A549 (cell line): ENCODE data around the gene FBXL7.

Source experiments
- BHLHE40 ChIP-seq: IDR thresholded peaks from 2 replicates; pipeline ENCODE4 v1.6.1; 2012; ENCODE audit warnings: low read depth, low read length, inconsistent platforms
- CBX8 ChIP-seq: fragments of 200-600 bp; sonication (generic); IDR thresholded peaks from 2 replicates; pipeline ENCODE4 v1.6.1; 2016
- CHD2 ChIP-seq: fragments of 150-350 bp; IDR thresholded peaks from 2 replicates; pipeline ENCODE4 v1.6.1; 2014; ENCODE audit warnings: low read length; ENCODE audit not compliant: partially characterized antibody
- EP300 ChIP-seq, 2 experiments: fragments of >200 bp; sonication (Bioruptor Twin); formaldehyde crosslinking; IDR thresholded peaks; 2 replicates in 1 of 2; 3 replicates in 1 of 2; pipeline ENCODE4 v1.6.1; 2016 to 2017
- JUNB ChIP-seq: fragments of >200 bp; sonication (Bioruptor Twin); formaldehyde crosslinking; IDR thresholded peaks from 2 replicates; pipeline ENCODE4 v1.6.1; 2016
- MAX ChIP-seq: IDR thresholded peaks from 2 replicates; pipeline ENCODE4 v1.6.1; 2012
- NR3C1 ChIP-seq: fragments of >200 bp; sonication (Bioruptor Twin); formaldehyde crosslinking; IDR thresholded peaks from 3 replicates; pipeline ENCODE4 v1.6.1; 2017
- POLR2A ChIP-seq: IDR thresholded peaks from 2 replicates; pipeline ENCODE4 v1.6.1; 2012; ENCODE audit warnings: mild to moderate bottlenecking, low read length
- POLR2AphosphoS2 ChIP-seq: conservative IDR thresholded peaks from 2 replicates; pipeline ENCODE4 v1.6.1; 2012; ENCODE audit warnings: low read length, improper control_type of control experiment, inconsistent platforms
- RAD21 ChIP-seq, 2 experiments: fragments of >200 bp in 1 of 2; sonication (Bioruptor Twin) in 1 of 2; formaldehyde crosslinking in 1 of 2; IDR thresholded peaks in 1 of 2; conservative IDR thresholded peaks in 1 of 2; 2 replicates in 1 of 2; 3 replicates in 1 of 2; pipeline ENCODE4 v1.6.1; 2012 to 2018; ENCODE audit warnings: inconsistent platforms in 1 of 2
- RNF2 ChIP-seq: fragments of 200-600 bp; sonication (generic); IDR thresholded peaks from 2 replicates; pipeline ENCODE4 v1.6.1; 2016; ENCODE audit warnings: low read depth, mild to moderate bottlenecking, antibody characterized with exemption, moderate library complexity, borderline replicate concordance
- SMC3 ChIP-seq: fragments of >200 bp; sonication (Bioruptor Twin); formaldehyde crosslinking; IDR thresholded peaks from 3 replicates; pipeline ENCODE4 v1.6.1; 2018; ENCODE audit warnings: inconsistent platforms
- TF ChIP-seq, protein P1 (sequence below): fragments of >200 bp; sonication (Bioruptor Twin); formaldehyde crosslinking; IDR thresholded peaks from 3 replicates; pipeline ENCODE4 v1.5.1; 2016
- TF ChIP-seq, protein P2 (sequence below): fragments of 450-650 bp; IDR thresholded peaks from 2 replicates; pipeline ENCODE4 v1.6.1; 2014; ENCODE audit warnings: antibody characterized with exemption

DNA sequence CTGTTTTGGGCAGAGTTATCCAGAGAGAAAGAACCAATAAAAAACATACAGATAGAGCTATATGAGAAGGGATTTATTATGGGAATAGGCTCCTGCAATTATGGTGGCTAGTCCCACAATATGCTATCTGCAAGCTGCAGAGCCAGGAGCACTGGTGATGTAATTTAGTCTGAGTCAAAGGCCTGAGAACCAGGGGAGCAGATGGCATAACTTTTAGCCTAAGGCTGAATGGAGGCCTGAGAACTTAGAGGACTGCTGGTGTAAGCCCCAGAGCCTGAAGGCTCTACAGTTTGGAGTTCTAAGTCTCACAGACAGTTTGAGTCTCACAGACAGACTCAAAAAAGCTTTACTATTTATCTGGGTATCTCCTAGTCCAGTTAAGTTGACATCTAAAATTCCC lies 263.8 kb downstream of the FBXL7 start:
- TF ChIP-seq POLR2A (no peak), NR3C1 (no peak), RAD21 (conservative IDR thresholded peaks at IDR 0.05 in 1 of 2, IDR thresholded peaks at IDR 0.05 in 1 of 2) (no peak), CHD2 (no peak), RNF2 (no peak), MAX (no peak), POLR2AphosphoS2 (no peak), CBX8 (no peak), BHLHE40 (no peak), EP300 (IDR thresholded peaks at IDR 0.05) (no peak), JUNB (no peak), SMC3 (no peak)
- TF ChIP-seq, protein P1, sequence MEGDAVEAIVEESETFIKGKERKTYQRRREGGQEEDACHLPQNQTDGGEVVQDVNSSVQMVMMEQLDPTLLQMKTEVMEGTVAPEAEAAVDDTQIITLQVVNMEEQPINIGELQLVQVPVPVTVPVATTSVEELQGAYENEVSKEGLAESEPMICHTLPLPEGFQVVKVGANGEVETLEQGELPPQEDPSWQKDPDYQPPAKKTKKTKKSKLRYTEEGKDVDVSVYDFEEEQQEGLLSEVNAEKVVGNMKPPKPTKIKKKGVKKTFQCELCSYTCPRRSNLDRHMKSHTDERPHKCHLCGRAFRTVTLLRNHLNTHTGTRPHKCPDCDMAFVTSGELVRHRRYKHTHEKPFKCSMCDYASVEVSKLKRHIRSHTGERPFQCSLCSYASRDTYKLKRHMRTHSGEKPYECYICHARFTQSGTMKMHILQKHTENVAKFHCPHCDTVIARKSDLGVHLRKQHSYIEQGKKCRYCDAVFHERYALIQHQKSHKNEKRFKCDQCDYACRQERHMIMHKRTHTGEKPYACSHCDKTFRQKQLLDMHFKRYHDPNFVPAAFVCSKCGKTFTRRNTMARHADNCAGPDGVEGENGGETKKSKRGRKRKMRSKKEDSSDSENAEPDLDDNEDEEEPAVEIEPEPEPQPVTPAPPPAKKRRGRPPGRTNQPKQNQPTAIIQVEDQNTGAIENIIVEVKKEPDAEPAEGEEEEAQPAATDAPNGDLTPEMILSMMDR, result no peak
- TF ChIP-seq, protein P2, sequence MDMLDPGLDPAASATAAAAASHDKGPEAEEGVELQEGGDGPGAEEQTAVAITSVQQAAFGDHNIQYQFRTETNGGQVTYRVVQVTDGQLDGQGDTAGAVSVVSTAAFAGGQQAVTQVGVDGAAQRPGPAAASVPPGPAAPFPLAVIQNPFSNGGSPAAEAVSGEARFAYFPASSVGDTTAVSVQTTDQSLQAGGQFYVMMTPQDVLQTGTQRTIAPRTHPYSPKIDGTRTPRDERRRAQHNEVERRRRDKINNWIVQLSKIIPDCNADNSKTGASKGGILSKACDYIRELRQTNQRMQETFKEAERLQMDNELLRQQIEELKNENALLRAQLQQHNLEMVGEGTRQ, result no peak
